ENCODE measurements around the gene SPAG4. TPM values are rescaled to one million over a fixed set of nuclear protein-coding genes. Genes with fewer than 3 reads are reported as not detected.

The SPAG4 gene
- total and polyA plus RNA-seq, 2 donors (not counting 1 experiment from before 2014, with no cell fraction given), result 3.7 to 4.7 TPM

- Histone ChIP-seq H3K4me2 (replicated peaks; ENCODE audit: low read depth, low read length, poor library complexity, severe bottlenecking) (peak overlapping the region; percentile 98), H4K20me1 (ENCODE audit: control insufficient read depth, insufficient read depth, low read length, poor library complexity, severe bottlenecking) (no peaks in the 10 kb centered on the region), H3K27ac (ENCODE audit: low read length in 2 of 2) (no peak overlapping the region), H3K36me3 (replicated peaks in 1 of 2; ENCODE audit: control extremely low read depth in 1 of 2, control insufficient read depth in 1 of 2, extremely low read depth in 1 of 2, insufficient read depth in 2 of 2, low read length in 1 of 2) (no peaks in the 10 kb centered on the region), H3K4me3 (ENCODE audit: control extremely low read depth in 1 of 5, extremely low read depth in 1 of 5, insufficient read depth in 1 of 5, low read depth in 2 of 5, low read length in 4 of 5) (peak overlapping the region in 4 of 5 experiments; percentile 40 to 77 (median 58)), H3K27me3 (replicated peaks in 1 of 4; ENCODE audit: control extremely low read depth in 1 of 4, control insufficient read depth in 3 of 4, insufficient read depth in 4 of 4, low read length in 3 of 4) (peaks cover 0 to 40% (median 15%) of the 10 kb centered on the region in 4 experiments), H3K9me3 (ENCODE audit: control extremely low read depth in 1 of 3, control insufficient read depth in 2 of 3, insufficient read depth in 1 of 3, low read length in 2 of 3) (peaks cover 0 to 6% (median 0%) of the 10 kb centered on the region in 3 donors), H3K79me2 (ENCODE audit: control insufficient read depth, insufficient read depth, low read length) (no peaks in the 10 kb centered on the region), H3K9ac (ENCODE audit: low read length) (peak overlapping the region; percentile 75), H3K4me1 (ENCODE audit: control insufficient read depth in 2 of 2, insufficient read depth in 2 of 2, low read length in 2 of 2) (peaks cover 16 to 17% of the 10 kb centered on the region in 2 donors), H2AFZ (ENCODE audit: insufficient read depth, low read depth, low read length, poor library complexity, severe bottlenecking) (peak overlapping the region; percentile 82)
- 32% methylated on average over 27 of the region's 34 CpGs for WGBS (ENCODE audit: insufficient coverage)
- TF ChIP-seq EZH2 (IDR thresholded peaks at IDR 0.05; ENCODE audit: borderline replicate concordance, insufficient read depth, low read depth, low read length, poor library complexity, severe bottlenecking) (no peak), CTCF (IDR thresholded peaks at IDR 0.05) (no peak)
- ChIA-PET POLR2A (interaction anchor here (0.6 to 1.5 kb wide), 2 partner anchors 20 to 72 kb away, joined by 3 to 4 read pairs; no protein-coding TSS in a partner anchor), CTCF (interaction anchor here (0.6 to 1.9 kb wide), 13 partner anchors 16 to 285 kb away, joined by 3 to 20 read pairs (median 4); partner anchors contain the start of genes NFS1, ROMO1 and SPAG4)
- ATAC-seq (ENCODE audit: low read depth) (peak; percentile 5), DNase-seq (no peak)
- Mint-ChIP-seq H3K27ac (no peak overlapping the region), H3K27me3 (peaks cover 44% of the 10 kb centered on the region), H3K4me1 (peaks cover 12% of the 10 kb centered on the region), H3K4me3 (peak overlapping the region; percentile 89), H3K9me3 (ENCODE audit: insufficient read depth) (no peaks in the 10 kb centered on the region)
- intact Hi-C loops (cut with micrococcal nuclease), result loop anchor here (5.0 kb wide), 1 partner anchor 97 kb away; the partner anchor contains the start of genes NFS1 and ROMO1
These were observed 15.2 kb upstream of the SPAG4 start for GRCh38 chr20:35600176-35600992.

Data from B cell (primary cell).